ENCODE measurements around the gene DNAL1. TPM values are rescaled to one million over a fixed set of nuclear protein-coding genes. Genes with fewer than 3 reads are reported as not detected.

DNAL1 gene
- polyA plus RNA-seq, 1 donor (not counting 4 experiments of a cell fraction or from before 2014, with no cell fraction given) = 8.4 TPM

GRCh38 chr14:73744175-73744867, 99.5 kb downstream of the DNAL1 start:
- no peak for TF ChIP-seq CTCF (optimal IDR thresholded peaks at IDR 0.05 in 1 of 3, IDR thresholded peaks at IDR 0.05 in 1 of 3, conservative IDR thresholded peaks at IDR 0.05 in 1 of 3; ENCODE audit: extremely low read depth in 1 of 3, insufficient read depth in 2 of 3, low read length in 3 of 3)
- no peak for TF ChIP-seq EZH2 (IDR thresholded peaks at IDR 0.05; ENCODE audit: low read length)
- Histone ChIP-seq H3K27ac (ENCODE audit: control insufficient read depth, insufficient read depth, low read length) (peak overlapping the region; percentile 89), H3K27me3 (ENCODE audit: control insufficient read depth, extremely low read depth, insufficient read depth, low read length) (no peaks in the 10 kb centered on the region), H3K9me1 (ENCODE audit: control insufficient read depth, extremely low read depth, insufficient read depth, low read length) (peaks cover 14% of the 10 kb centered on the region), H4K20me1 (ENCODE audit: control insufficient read depth, extremely low read depth, insufficient read depth, low read length) (peaks cover 17% of the 10 kb centered on the region), H3K9me3 (ENCODE audit: control insufficient read depth, low read depth, low read length) (no peaks in the 10 kb centered on the region), H2AFZ (ENCODE audit: control insufficient read depth, low read length) (no peak overlapping the region), H3K4me1 (ENCODE audit: control insufficient read depth, extremely low read depth, insufficient read depth, low read length) (peaks cover 92% of the 10 kb centered on the region), H3K4me2 (ENCODE audit: control insufficient read depth, extremely low read depth, insufficient read depth, low read depth, low read length) (peak overlapping the region; percentile 62), H3K36me3 (ENCODE audit: control insufficient read depth in 2 of 2, extremely low read depth in 1 of 2, insufficient read depth in 2 of 2, low read length in 2 of 2) (peaks cover 8 to 14% of the 10 kb centered on the region in 2 experiments), H3K9ac (ENCODE audit: control insufficient read depth, extremely low read depth, insufficient read depth, low read length) (peak overlapping the region; percentile 55), H3K79me2 (ENCODE audit: control insufficient read depth, insufficient read depth, low read length) (peaks cover 89% of the 10 kb centered on the region), H3K4me3 (ENCODE audit: control insufficient read depth in 2 of 3, extremely low read depth in 1 of 3, insufficient read depth in 2 of 3, low read depth in 1 of 3, low read length in 3 of 3) (peak overlapping the region in 1 of 3 experiments; percentile 40)
- FAIRE-seq (no peak), DNase-seq (ENCODE audit: low read depth, low spot score) (no peak)
- dilution Hi-C loops (cut with MboI; ENCODE audit: extremely low pct_ligation_motif_present, low sequenced_read_pairs) = no loop called here

- DNase-seq (ENCODE audit: low read depth, low spot score) = peak; percentile 88
- Histone ChIP-seq H3K27me3 (ENCODE audit: control insufficient read depth, extremely low read depth, insufficient read depth, low read length) (no peaks in the 10 kb centered on the region), H3K4me1 (ENCODE audit: control insufficient read depth, extremely low read depth, insufficient read depth, low read length) (peaks cover 94% of the 10 kb centered on the region), H3K4me3 (ENCODE audit: control insufficient read depth in 2 of 3, extremely low read depth in 1 of 3, insufficient read depth in 2 of 3, low read depth in 1 of 3, low read length in 3 of 3) (peak overlapping the region in 1 of 3 experiments; percentile 40), H3K9me3 (ENCODE audit: control insufficient read depth, low read depth, low read length) (no peaks in the 10 kb centered on the region), H3K27ac (ENCODE audit: control insufficient read depth, insufficient read depth, low read length) (peak overlapping the region; percentile 89), H3K9ac (ENCODE audit: control insufficient read depth, extremely low read depth, insufficient read depth, low read length) (peak overlapping the region; percentile 56), H4K20me1 (ENCODE audit: control insufficient read depth, extremely low read depth, insufficient read depth, low read length) (peaks cover 10% of the 10 kb centered on the region), H2AFZ (ENCODE audit: control insufficient read depth, low read length) (no peak overlapping the region), H3K4me2 (ENCODE audit: control insufficient read depth, extremely low read depth, insufficient read depth, low read depth, low read length) (peak overlapping the region; percentile 62), H3K79me2 (ENCODE audit: control insufficient read depth, insufficient read depth, low read length) (peaks cover 88% of the 10 kb centered on the region), H3K9me1 (ENCODE audit: control insufficient read depth, extremely low read depth, insufficient read depth, low read length) (peaks cover 14% of the 10 kb centered on the region), H3K36me3 (ENCODE audit: control insufficient read depth in 2 of 2, extremely low read depth in 1 of 2, insufficient read depth in 2 of 2, low read length in 2 of 2) (peaks cover 3 to 9% of the 10 kb centered on the region in 2 experiments)
- TF ChIP-seq CTCF (optimal IDR thresholded peaks at IDR 0.05 in 1 of 3, IDR thresholded peaks at IDR 0.05 in 1 of 3, conservative IDR thresholded peaks at IDR 0.05 in 1 of 3; ENCODE audit: extremely low read depth in 1 of 3, insufficient read depth in 2 of 3, low read length in 3 of 3) (no peak), EZH2 (IDR thresholded peaks at IDR 0.05; ENCODE audit: low read length) (no peak)
- dilution Hi-C loops (cut with MboI; ENCODE audit: extremely low pct_ligation_motif_present, low sequenced_read_pairs) = loop anchor here (5.0 kb wide), 1 partner anchor 37 kb away; no protein-coding TSS in a partner anchor
- FAIRE-seq = peak; percentile 93
Observed at GRCh38 chr14:73744874-73745529, 100.2 kb downstream of the DNAL1 start.

Measured in keratinocyte (primary cell).